Muscle of arm (tissue), 12 donors: ENCODE results near the gene ST7. TPM values are rescaled to one million over a fixed set of nuclear protein-coding genes. Genes with fewer than 3 reads are reported as not detected.

Experiments
- DNase-seq: peaks from one replicate; pipeline ENCODE4 v3.0.0-alpha.2; 2013
- polyA plus RNA-seq, 12 donors: library from polyadenylated mRNA; unstranded; fragments of 120-200 nt; gene quantifications; one replicate each; pipeline ENCODE4 v1.2.1, GENCODE V29; 2013; ENCODE audit not compliant: insufficient read length in 12 of 12

Gene ST7
- polyA plus RNA-seq, 12 donors: 16.0 to 22.8 (median 19.6) TPM; not detected in 1

- DNase-seq: no peak
Measured at GRCh38 chr7:117152213-117153007, 199.1 kb downstream of the ST7 start.

- DNase-seq: no peak
Measured at GRCh38 chr7:117153016-117153545, 199.8 kb downstream of the ST7 start.

GRCh38 chr7:117154721-117155120 lies 201.4 kb downstream of the ST7 start:
- DNase-seq: no peak

- no peak for DNase-seq
Measured at GRCh38 chr7:117155694-117156093, 202.4 kb downstream of the ST7 start.

GRCh38 chr7:117157241-117158209 lies 204.2 kb downstream of the ST7 start:
- DNase-seq: peak; percentile 38

GRCh38 chr7:117158941-117159697 lies 205.8 kb downstream of the ST7 start:
- no peak for DNase-seq

GRCh38 chr7:117163101-117163500 lies 209.8 kb downstream of the ST7 start:
- DNase-seq: no peak

- DNase-seq: no peak
Measured at GRCh38 chr7:117164620-117165019, 211.3 kb downstream of the ST7 start.

GRCh38 chr7:117165656-117166055 lies 212.4 kb downstream of the ST7 start:
- no peak for DNase-seq

GRCh38 chr7:117169907-117170306 lies 216.6 kb downstream of the ST7 start:
- no peak for DNase-seq

- DNase-seq: no peak
Measured at GRCh38 chr7:117171106-117171505, 217.8 kb downstream of the ST7 start.

- no peak for DNase-seq
Measured at GRCh38 chr7:117172283-117172682, 219.0 kb downstream of the ST7 start.

GRCh38 chr7:117173035-117173770 lies 219.9 kb downstream of the ST7 start:
- DNase-seq: peak; percentile 25

GRCh38 chr7:117176206-117176605 lies 222.9 kb downstream of the ST7 start:
- DNase-seq: no peak

GRCh38 chr7:117178600-117178999 lies 225.3 kb downstream of the ST7 start:
- no peak for DNase-seq

- no peak for DNase-seq
Measured at GRCh38 chr7:117179701-117180100, 226.4 kb downstream of the ST7 start.

GRCh38 chr7:117183729-117184128 lies 230.4 kb downstream of the ST7 start:
- DNase-seq: no peak

- DNase-seq: no peak
Measured at GRCh38 chr7:117184367-117184766, 231.1 kb downstream of the ST7 start.

GRCh38 chr7:117185124-117185523 lies 231.8 kb downstream of the ST7 start:
- DNase-seq: no peak

- no peak for DNase-seq
Measured at GRCh38 chr7:117186218-117187010, 233.1 kb downstream of the ST7 start.
